NCI-H2081 treated with DMSO at 0.1 percent for 48 hours (cell line): Measurements from ENCODE around the gene PNPLA7.

Experiments
- DNase-seq: peaks from one replicate; lab custom pipeline; 2025; lab: John Stamatoyannopoulos, UW

Gene PNPLA7

GRCh38 chr9:137494104-137494544 is 56.1 kb downstream of the PNPLA7 start:
- DNase-seq: no peak

DNA sequence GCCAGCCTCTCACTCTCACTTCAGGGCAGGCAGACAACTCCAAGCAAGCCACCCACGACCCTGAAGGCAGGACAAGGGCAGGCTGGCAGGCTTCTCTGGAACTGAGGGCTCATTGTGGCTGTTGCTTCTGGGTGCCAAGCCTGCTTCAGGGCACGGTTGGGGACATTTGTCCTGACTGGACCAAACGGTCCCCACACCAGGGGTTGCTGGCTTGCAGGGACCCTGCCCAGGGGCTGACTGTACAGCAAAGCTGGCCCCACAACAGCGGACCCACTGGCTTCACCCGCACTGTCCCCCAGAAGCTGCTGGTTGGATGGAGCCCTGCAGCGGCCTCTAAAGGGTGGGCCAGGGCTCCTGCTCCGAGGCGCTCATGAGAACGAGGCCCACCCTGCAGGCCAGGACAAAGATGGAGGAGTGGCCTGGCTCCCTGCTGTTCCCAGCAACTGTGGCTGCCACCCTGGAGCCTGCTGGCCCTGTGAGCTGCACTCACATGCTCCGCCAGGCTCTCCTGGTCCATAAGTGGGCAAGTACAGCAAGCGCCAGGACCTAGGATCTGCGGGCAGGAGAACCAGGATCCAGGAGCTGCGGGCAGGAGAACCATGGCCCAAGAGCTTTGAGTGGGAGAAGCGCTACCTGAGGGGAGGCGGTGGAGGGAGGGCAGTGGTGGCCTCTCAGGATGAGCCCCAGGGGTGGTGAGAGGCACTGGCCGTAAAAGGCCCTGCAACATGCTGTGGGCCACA is 56.7 kb downstream of the PNPLA7 start:
- no peak for DNase-seq

DNA sequence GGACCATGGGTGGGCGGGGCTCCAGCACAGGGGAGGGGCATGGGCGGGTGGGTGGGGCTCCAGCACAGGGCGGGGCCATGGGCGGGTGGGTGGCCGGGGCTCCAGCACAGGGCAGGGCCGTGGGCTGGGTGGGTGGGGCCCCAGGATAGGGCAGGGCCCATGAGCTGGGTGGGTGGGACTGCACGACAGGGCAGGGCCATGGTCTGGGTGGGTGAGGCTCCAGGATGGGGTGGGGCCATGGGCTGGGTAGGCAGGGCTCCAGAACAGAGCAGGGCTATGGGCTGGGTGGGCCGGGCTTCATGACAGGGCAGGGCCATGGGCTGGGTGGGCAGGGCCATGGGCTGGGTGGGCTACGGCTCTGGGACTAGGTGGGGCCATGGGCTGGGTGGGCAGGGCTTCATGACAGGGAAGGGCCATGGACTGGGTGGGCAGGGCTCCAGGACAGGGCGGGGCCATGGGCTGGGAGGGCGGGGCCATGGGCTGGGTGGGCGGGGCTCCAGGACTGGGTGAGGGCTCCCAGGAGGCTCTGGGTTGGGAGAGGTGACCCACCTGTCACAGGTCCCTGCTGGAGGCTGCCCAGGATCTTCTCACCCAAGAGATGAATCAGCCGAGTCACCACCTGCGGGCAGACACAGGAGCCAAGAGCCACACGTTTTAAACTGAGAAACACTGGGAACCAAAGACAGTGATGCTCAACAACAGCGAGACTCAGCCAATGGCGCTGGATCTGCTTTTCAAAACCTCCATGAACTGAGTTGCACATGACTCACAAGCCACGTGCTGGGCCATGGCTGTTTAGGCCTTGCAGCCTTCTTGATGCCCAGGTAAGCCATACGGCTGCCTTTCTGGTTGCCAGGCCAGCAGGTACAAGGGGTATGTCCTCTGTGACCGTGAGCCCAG is 57.5 kb downstream of the PNPLA7 start:
- no peak for DNase-seq

- DNase-seq: no peak
These were observed 58.3 kb downstream of the PNPLA7 start for GRCh38 chr9:137491735-137492432.

- no peak for DNase-seq
These were observed 59.5 kb downstream of the PNPLA7 start for GRCh38 chr9:137490532-137491186.

GRCh38 chr9:137488906-137489305 is 61.3 kb downstream of the PNPLA7 start:
- no peak for DNase-seq

GRCh38 chr9:137488327-137488653 is 61.9 kb downstream of the PNPLA7 start:
- peak; percentile 38 for DNase-seq

GRCh38 chr9:137487454-137488326 is 62.5 kb downstream of the PNPLA7 start:
- DNase-seq: peak; percentile 39

DNA sequence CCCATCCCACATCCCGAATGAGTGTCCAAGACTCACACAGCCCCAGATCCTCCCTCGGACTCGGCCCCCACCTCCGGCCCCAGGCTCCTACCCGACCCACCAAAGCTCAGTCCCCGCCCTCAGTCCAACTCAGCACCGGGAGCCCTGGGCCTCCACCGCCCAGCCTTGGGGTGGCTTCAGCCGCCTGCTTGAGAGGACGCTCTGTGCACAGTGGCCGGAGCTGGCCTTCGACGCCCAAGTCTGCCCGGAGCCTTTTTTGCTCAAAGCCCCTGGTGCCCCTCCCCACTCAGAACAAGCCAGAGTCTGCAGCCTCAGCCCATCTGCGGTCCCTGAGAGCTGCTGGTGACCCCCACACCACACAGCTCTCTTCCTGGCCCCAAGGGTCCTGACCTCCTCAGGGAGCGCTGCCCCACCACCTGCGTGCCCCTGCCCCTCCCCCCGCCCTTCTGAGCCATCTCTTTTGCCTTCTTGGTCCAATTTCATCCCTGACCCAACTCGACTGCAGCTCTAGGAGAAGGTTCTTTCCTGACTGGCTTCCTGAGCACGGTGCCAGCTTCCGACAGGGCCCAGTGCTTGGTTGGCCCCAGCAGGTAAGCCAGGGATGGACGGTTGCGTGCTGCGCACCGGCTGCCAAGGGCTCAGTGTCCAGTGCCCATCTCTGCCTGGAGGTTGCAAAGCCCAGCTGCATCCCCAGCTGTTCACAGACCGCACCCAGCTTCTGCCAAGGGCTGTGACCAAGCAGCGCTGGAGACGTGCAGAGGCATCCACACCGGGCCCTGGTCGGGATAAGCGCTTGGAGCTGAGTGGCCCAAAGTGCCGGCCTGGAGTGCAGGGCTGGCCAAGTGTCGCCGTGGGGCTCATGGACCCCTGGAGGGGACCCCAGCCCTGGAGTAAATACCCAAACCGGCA is 63.4 kb downstream of the PNPLA7 start:
- no peak for DNase-seq

DNA sequence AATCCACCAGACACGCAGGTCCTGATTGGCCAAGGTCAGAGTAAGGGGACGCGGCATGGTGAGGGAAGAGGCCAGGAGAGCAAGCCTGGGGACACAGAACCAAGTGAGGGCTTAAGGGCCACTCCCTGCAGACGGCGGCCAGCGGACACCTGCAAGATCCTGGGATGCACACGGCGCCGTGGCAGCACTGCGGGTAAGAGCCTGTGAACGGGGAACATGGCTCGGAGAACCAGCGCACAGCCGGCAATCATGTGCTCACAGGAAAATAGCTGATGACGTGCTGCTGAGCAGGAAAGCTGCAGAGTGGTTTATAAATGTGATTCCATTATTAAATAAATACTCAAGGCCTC is 64.1 kb downstream of the PNPLA7 start:
- DNase-seq: no peak

DNA sequence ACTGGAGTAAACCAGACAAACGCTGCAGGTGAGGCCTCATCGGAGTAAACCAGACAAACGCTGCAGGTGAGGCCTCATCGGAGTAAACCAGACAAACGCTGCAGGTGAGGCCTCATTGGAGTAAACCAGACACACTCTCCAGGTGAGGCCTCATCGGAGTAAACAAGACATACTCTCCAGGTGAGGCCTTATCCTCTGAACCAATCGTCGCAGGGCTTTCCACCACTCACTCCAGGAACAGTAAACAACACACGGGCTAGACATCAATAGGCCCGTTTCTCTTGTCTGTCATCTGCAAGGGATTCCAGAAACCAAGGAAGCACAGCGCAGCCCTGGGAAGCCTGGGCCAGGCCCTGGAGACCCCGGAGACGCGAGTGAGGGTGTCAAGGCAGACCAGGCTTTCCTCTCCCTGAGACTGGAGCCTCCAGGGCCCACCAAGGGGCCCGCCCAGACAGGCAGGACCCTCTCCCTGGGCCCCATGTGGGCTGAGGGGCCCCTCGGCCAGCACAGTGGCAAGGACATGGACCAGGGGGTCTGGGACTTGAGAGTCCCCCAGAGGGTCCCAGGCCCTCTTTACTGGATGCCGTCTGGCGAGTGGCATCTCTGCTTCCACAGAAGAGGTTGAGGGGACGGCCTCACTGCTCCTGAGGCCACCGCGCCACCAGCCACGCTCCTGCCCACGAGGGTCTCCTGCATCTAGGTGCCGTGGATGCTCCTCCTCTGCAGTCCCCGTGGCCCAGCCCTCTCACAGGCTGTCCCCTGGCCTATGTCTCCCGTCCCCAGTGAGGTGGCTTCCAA is 64.7 kb downstream of the PNPLA7 start:
- no peak for DNase-seq

- DNase-seq: no peak
These were observed 65.5 kb downstream of the PNPLA7 start for GRCh38 chr9:137484551-137485315.

GRCh38 chr9:137482094-137482781 is 68.0 kb downstream of the PNPLA7 start:
- no peak for DNase-seq

- DNase-seq: no peak
These were observed 69.2 kb downstream of the PNPLA7 start for GRCh38 chr9:137480686-137481683.

DNA sequence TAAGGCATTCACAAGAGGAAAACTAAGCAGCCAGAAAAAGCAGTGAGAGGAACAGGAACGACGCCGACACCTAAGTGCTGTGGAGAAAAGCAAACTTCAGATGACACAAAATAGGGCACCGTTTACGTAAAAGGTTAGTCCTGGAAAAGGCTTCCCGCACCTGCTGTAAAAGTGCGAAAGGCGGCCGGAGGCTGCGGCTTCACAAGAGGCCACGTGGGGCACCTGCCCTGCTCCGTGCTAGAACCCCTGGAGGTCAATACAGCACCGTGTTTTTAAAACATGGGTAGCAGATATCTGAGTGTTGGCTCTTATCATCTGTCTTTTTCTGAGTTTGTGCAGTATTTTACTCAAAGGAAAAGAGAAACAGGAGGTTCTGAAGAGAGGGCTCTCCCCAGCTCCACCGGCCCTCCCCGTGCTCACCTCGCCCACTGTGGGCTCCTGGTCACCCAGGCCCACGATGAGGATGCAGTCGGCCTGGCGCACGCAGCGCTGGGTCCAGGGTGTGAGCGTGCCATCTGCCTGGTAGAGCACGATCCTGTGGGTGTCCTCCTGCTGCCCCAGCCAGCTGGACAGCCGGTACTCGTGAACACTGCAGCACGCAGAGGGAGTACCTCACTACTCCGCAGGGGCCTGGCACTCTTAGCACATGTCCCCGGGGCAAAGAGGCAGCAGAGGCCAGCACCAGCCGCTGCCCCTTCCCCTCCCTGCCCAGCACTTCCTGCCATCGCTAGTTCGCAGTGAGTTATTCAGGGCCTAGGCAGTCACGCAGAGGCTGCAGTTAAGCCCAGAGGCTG is 70.1 kb downstream of the PNPLA7 start:
- DNase-seq: no peak
